COLO829 (cell line): ENCODE measurements around the gene MAP3K5.
"Not testable (repeated sequence)": the region's sequence is repeated elsewhere in the genome, so short reads cannot be mapped to it uniquely, and the experiment has no call there.

Experiments used
- DNase-seq: peaks from one replicate; pipeline ENCODE4 v3.0.0; 2012; ENCODE audit warnings: low spot score

The MAP3K5 gene

GRCh38 chr6:136725124-136725523 is 67.2 kb downstream of the MAP3K5 start:
- DNase-seq: no peak

GRCh38 chr6:136723780-136724179 is 68.5 kb downstream of the MAP3K5 start:
- no peak for DNase-seq

- no peak for DNase-seq
Observed at GRCh38 chr6:136721467-136721866, 70.8 kb downstream of the MAP3K5 start.

GRCh38 chr6:136720045-136720770 is 72.1 kb downstream of the MAP3K5 start:
- DNase-seq: no peak

GRCh38 chr6:136719280-136720044 is 72.8 kb downstream of the MAP3K5 start:
- no peak for DNase-seq

GRCh38 chr6:136718476-136718875 is 73.8 kb downstream of the MAP3K5 start:
- no peak for DNase-seq

- DNase-seq: peak; percentile 13
Observed at GRCh38 chr6:136717716-136717990, 74.6 kb downstream of the MAP3K5 start.

GRCh38 chr6:136716917-136717715 is 75.2 kb downstream of the MAP3K5 start:
- DNase-seq: peak; percentile 33

GRCh38 chr6:136712642-136713041 is 79.6 kb downstream of the MAP3K5 start:
- DNase-seq: not testable (repeated sequence)

GRCh38 chr6:136711644-136712043 is 80.6 kb downstream of the MAP3K5 start:
- no peak for DNase-seq

GRCh38 chr6:136710877-136711552 is 81.3 kb downstream of the MAP3K5 start:
- no peak for DNase-seq

- DNase-seq: no peak
Observed at GRCh38 chr6:136709429-136709828, 82.8 kb downstream of the MAP3K5 start.

GRCh38 chr6:136706430-136706829 is 85.8 kb downstream of the MAP3K5 start:
- no peak for DNase-seq

GRCh38 chr6:136703331-136703865 is 88.9 kb downstream of the MAP3K5 start:
- DNase-seq: no peak

- no peak for DNase-seq
Observed at GRCh38 chr6:136701045-136701444, 91.2 kb downstream of the MAP3K5 start.

- no peak for DNase-seq
Observed at GRCh38 chr6:136699358-136699757, 92.9 kb downstream of the MAP3K5 start.

GRCh38 chr6:136696783-136697364 is 95.4 kb downstream of the MAP3K5 start:
- DNase-seq: no peak

- DNase-seq: no peak
Observed at GRCh38 chr6:136696238-136696637, 96.0 kb downstream of the MAP3K5 start.

GRCh38 chr6:136695412-136695811 is 96.9 kb downstream of the MAP3K5 start:
- DNase-seq: no peak

GRCh38 chr6:136693090-136693489 is 99.2 kb downstream of the MAP3K5 start:
- DNase-seq: no peak

- not testable (repeated sequence) for DNase-seq
Observed at GRCh38 chr6:136687894-136688293, 104.4 kb downstream of the MAP3K5 start.
